ENCODE data around the gene NUP188. TPM values are rescaled to one million over a fixed set of nuclear protein-coding genes. Genes with fewer than 3 reads are reported as not detected.

The NUP188 gene
- total RNA-seq, 1 experiment from 2014 or later, result 52.0 TPM

- Histone ChIP-seq H3K9ac (ENCODE audit: low read length) (no peak overlapping the region), H3K27me3 (ENCODE audit: low read length) (no peaks in the 10 kb centered on the region), H2AFZ (ENCODE audit: low read length) (no peak overlapping the region), H3F3A (ENCODE audit: low read length, unreplicated experiment) (no peaks in the 10 kb centered on the region), H3K4me3 (ENCODE audit: low read length) (no peak overlapping the region), H3K79me2 (ENCODE audit: low read length) (no peaks in the 10 kb centered on the region), H3K4me2 (ENCODE audit: low read length) (no peak overlapping the region), H3K36me3 (ENCODE audit: low read depth, low read length) (peaks cover 12% of the 10 kb centered on the region; the same call in 1 of the 2 replicates), H3K9me2 (replicated peaks; ENCODE audit: low read length) (no peaks in the 10 kb centered on the region), H3K9me3 (ENCODE audit: low read length) (no peaks in the 10 kb centered on the region), H4K20me1 (ENCODE audit: low read length) (no peaks in the 10 kb centered on the region), H3K4me1 (ENCODE audit: insufficient read depth, low read length) (no peaks in the 10 kb centered on the region), H3K27ac (ENCODE audit: low read length) (no peak overlapping the region)
- intact Hi-C loops (cut with micrococcal nuclease), result no loop called here
- DNase-seq, result peak; percentile 65
- ChIA-PET POLR2A (ENCODE audit: unreplicated experiment) (no interaction called here), CTCF (interaction anchor here (0.6 to 0.7 kb wide), 2 partner anchors 22 to 188 kb away, joined by 3 to 5 read pairs; partner anchors contain the start of genes ENDOG and SH3GLB2)
- TSS peak; percentile 28 for BruUV-seq (replicated peaks)
- TF ChIP-seq EZH2 (IDR thresholded peaks at IDR 0.05; ENCODE audit: low read length, unreplicated experiment) (no peak), CTCF (conservative IDR thresholded peaks at IDR 0.05; ENCODE audit: low read depth, low read length) (peak; percentile 91)
- peak; percentile 82 for ATAC-seq
Observed at GRCh38 chr9:129006328-129007034, 59.0 kb downstream of the NUP188 start.

- Histone ChIP-seq H3K36me3 (ENCODE audit: low read depth, low read length) (peaks cover 12% of the 10 kb centered on the region; the same call in 1 of the 2 replicates), H3F3A (ENCODE audit: low read length, unreplicated experiment) (no peaks in the 10 kb centered on the region), H3K79me2 (ENCODE audit: low read length) (no peaks in the 10 kb centered on the region), H3K9me2 (replicated peaks; ENCODE audit: low read length) (no peaks in the 10 kb centered on the region), H3K9ac (ENCODE audit: low read length) (no peak overlapping the region), H2AFZ (ENCODE audit: low read length) (no peak overlapping the region), H3K27ac (ENCODE audit: low read length) (no peak overlapping the region), H3K27me3 (ENCODE audit: low read length) (no peaks in the 10 kb centered on the region), H3K4me3 (ENCODE audit: low read length) (no peak overlapping the region), H3K4me2 (ENCODE audit: low read length) (no peak overlapping the region), H3K9me3 (ENCODE audit: low read length) (no peaks in the 10 kb centered on the region), H4K20me1 (ENCODE audit: low read length) (no peaks in the 10 kb centered on the region), H3K4me1 (ENCODE audit: insufficient read depth, low read length) (no peaks in the 10 kb centered on the region)
- DNase-seq, result no peak
- CTCF ChIA-PET, result no interaction called here
- TF ChIP-seq CTCF (conservative IDR thresholded peaks at IDR 0.05; ENCODE audit: low read depth, low read length) (peak; percentile 8; the same call in 1 of the 2 replicates), EZH2 (IDR thresholded peaks at IDR 0.05; ENCODE audit: low read length, unreplicated experiment) (no peak)
- ATAC-seq, result no peak; the same call in 1 of the 2 replicates
- BruUV-seq (replicated peaks), result no TSS peak
- intact Hi-C loops (cut with micrococcal nuclease), result no loop called here
- POLR2A ChIA-PET (ENCODE audit: unreplicated experiment), result no interaction called here
Observed at GRCh38 chr9:129007035-129007765, 59.7 kb downstream of the NUP188 start.
